ENCODE results near the gene HSP90AB1.

HSP90AB1 gene

DNA sequence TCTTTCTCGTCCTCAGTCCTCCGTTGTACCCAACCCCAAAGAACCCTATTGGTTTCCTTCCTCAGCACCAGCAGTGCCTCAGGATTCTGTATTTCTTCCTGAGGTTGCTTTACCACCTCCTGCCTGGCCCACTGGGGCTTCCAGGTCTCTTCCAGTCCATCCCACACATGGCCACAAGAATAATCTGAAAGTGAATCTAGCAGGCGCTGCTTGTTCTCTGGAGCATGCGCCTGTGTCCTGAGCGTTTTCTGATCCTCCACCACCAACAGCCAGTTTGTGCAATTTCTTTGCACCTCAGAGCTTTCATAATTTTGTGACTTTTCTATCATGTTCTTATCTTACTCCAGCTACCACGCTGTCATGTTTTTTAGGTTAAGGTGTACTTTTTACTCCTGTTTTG lies 11.6 kb upstream of the HSP90AB1 start:
- DNase-seq: no peak

DNA sequence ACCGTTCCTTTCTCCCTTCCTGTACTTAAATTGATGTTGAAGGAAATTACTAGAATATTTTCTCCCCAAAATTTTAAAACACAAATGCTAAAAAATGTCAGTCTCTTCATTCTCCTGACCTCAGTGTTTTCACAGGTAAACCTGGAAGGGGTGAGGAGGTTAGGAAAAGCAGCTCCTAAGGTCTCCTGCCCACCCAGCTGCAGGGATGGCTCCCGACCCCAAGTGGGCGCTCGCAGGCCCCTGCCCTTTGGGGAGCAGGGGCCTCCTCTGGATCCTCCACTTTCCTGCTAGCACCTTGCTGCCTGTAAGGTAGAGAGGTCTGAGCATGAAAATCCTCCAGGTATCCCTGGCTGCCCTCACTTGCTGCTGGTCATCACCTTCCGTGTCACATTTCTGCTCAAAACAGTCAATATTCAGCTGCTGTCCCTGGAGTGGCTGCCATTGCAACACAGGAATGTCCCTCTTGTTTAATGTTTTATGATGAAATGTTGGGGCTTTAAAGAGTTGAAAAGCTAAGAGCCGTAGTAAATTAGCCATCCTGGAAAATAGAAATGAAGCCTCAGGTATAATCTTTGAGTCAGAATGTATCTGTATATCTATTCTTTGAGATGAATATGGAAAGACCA lies 10.9 kb upstream of the HSP90AB1 start:
- DNase-seq: no peak

DNA sequence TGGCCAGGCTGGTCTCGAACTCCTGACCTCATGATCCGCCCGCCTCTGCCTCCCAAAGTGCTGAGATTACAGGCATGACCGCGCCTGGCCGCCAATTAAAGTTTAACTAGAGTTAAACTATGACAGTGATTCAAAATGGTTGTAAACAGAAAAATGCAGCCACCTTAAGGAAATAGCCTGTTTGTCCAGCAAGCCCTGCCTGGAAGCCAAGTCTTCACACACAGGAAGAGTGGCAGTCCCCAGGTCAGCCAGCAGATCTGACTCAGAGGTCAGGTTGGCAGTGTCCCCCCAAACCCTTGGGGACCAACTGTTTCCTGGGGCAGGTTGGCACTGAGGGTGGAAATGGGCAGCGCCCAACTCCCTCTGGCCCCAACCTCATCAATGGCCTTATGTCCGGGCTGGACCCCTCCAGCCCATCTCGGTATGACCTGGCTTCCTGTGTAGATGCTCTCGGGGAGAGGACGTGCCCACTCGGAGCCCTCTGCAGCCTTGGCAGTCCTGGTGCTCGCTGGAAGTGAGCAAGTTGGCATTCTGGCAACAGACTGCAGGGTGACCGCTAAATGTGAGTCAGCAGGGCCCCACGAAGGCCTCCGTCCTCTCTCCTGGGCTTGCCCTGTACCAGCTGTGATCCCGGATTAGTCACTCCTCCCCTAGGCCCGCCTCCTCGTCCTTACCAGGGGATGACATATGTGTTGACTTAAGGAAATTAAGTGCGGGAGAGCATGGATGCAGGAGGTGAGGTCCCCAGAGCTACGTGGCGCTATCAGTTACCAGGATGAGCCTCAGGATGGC lies 9.7 kb upstream of the HSP90AB1 start:
- peak in 42 of 56 donors; percentile 30 to 90 (median 62) for DNase-seq

DNA sequence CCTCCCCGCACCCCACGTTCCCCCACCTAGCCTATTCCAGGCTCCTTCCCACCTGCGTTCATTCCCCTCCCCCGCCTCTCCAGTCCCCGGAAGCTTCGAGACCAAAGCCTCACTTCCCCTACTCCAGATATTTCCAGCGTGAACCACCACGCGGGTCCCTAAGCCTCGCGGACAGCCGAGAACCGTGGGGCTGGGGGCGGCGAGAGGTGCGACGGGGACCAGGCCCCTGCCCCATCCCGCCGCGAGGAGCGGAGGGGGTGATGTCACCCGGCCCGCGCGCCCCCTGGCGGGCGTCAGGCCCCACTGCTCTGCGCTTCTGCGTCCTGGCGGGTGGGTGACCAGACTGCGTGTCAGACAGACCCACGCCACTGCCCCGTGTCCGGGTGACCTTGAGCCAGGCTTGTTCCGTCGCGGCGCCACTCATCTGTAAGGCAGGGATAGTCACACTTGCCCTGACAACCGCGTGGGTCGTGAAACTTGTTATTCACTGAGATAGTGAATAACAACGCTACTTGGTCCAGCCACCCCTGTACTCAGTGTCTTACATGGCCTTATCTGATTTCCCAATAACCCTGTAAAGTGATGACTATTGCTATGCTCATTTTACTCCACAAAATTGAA lies 9.0 kb upstream of the HSP90AB1 start:
- DNase-seq: peak in 51 of 56 donors; percentile 25 to 90 (median 70)

DNA sequence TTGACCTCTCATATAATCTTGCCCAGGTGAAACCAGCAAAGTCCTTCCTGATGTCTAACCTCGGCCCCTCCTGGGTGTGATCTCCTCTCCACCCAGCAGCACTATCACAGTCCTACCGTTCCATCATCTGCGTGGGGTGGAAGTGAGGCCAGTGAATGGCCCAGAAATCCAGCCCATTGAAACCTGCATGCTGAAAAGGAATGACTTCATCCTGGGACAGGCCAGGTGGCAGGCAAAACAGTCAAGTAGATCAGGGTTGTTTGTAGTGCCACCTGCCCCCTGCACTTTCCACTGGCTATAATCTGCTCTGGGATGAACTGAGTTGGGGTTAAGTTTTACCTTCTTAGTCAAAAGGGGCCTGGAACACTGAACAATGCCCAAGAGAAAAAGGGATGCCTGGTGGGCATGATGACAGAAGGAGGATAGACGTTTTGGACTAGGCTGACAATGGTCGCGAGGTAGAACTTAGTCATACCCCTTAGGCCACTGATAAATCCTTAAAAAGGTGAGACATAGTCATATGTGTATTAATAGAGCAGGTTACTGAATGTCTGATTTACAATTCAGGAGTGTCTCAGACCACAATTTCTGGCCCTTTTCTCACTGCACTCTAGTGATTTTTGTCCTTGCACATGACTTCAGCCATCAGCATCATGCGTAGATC lies 8.1 kb upstream of the HSP90AB1 start:
- DNase-seq: no peak

DNA sequence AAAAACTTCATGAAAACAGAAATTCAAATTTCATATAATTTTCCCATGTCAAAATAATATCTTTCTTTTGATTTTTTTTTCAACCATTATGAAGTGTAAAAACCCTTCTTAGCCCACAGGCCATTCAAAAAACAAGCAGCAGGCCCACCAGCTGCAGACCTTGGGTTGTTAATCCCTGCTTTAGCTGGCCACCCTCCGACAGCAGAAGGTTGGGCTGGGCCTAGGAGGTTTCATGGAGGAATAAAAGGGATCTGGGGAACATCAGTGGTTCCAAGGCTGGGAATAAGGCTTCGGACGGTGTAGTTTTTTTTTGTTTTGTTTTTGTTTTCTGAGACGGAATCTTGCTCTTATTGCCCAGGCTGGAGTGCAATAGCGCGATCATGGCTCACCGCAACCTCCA lies 3.6 kb upstream of the HSP90AB1 start:
- no peak for DNase-seq

DNA sequence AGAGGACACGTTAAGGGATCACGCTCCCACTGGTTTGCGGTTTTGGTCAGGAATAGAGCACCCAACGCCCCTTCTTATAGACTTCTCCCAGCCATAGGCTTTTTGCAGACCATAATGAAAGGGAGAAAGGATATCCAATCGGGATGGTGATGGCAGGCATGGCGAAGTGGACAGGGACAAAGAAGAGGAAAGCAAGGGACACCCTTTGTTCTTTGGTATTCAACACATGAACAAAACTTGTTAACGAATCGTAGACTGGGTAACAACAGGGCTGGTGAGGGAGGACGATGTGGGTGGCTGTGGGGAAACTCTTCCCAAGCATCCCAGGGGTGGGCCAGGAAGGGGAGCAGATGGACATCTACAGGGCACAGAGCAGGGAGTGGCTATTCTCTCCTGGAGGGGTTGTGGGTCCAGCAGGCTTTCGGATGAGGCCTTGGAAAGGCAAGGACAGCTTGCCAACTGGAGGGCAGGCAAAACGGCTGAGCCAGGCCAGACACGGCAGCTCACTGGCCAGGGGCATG lies 1.4 kb upstream of the HSP90AB1 start:
- DNase-seq: peak in 2 of 56 donors; percentile 51 to 71

DNA sequence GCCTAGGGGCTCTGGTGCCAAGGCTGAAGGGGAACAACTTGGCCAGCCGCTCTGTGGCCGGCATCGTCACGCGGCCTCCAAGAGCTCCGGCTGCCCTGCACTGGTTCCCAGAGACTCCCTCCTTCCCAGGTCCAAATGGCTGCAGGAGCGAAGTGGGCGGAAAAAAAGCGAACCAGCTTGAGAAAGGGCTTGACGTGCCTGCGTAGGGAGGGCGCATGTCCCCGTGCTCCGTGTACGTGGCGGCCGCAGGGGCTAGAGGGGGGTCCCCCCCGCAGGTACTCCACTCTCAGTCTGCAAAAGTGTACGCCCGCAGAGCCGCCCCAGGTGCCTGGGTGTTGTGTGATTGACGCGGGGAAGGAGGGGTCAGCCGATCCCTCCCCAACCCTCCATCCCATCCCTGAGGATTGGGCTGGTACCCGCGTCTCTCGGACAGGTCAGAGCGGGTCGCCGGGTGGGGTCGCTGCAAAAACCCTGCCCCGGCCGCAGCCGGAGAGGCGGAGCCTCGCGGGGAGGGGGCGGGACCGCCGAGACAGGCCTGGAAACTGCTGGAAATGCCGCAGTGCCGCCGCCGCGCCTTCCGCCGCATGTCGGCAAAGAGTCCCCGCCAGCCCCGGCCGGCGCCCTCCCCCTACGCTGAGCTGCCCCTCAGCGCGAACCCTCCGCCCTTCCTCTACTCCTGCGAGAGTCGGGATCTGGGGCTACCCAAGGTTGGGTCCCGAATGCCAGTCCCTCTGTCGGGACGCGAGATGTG lies 814 bp upstream of the HSP90AB1 start:
- DNase-seq: peak in 55 of 56 donors; percentile 50 to 94 (median 81)

DNA sequence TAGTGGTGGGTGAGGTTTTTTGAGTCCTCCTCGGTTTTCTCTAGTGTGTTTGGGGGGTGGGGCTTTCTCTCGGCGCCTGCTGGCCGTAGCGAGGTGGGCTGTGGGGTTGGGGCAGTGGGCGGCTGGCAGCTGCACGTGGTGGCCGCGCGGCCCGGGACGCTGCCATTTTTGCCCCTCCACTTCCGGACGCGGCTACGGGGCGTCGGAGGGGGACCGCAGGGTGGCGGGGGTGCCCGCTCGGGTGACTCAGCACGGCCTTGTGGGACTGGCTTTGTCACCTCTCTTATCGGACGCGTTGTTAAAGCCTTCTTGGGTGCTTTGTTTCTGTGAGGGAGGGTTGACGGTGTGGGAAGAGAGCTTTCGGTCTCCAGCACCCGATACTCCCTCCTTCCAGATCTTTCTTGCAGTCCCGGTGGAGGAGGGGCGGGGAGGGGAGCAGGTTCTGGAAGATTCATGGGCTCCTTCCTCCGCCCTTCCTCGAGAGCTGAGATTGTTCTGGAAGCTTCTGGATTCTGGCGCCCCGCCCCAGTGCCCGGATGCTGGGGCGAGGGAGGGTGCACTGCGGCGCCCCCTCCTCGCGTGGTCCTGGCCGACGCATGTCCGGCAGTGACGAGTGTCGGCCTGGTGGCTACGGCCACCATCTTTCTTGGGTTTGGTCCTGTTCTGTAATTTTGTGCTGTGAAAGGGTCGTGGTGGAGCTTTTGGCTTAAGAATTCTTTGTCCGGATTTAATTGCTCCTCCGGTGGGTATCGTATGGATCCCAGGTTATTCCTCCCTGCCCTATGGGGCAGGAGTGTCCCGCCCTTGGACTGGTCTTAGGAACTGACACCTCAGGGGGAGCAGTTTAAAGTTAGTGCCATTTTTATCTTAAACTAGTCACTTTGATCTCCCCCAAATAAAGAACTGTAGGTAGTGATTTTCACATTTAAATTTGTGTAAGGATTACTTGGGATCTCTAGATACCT lies 719 bp downstream of the HSP90AB1 start:
- peak in 47 of 56 donors; percentile 18 to 90 (median 69) for DNase-seq

DNA sequence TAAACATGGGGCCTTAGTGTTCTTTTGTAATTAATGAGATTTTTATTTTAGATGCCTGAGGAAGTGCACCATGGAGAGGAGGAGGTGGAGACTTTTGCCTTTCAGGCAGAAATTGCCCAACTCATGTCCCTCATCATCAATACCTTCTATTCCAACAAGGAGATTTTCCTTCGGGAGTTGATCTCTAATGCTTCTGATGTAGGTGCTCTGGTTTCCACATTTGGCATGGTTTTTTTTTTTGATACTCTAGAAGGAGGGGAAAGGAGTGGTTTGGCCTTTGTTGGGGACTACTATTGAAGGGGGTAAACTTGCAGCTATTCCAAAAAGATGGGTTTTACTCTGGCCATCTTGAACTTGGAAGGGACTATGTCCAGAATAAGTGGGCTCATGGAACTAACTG lies 1.7 kb downstream of the HSP90AB1 start:
- no peak for DNase-seq

DNA sequence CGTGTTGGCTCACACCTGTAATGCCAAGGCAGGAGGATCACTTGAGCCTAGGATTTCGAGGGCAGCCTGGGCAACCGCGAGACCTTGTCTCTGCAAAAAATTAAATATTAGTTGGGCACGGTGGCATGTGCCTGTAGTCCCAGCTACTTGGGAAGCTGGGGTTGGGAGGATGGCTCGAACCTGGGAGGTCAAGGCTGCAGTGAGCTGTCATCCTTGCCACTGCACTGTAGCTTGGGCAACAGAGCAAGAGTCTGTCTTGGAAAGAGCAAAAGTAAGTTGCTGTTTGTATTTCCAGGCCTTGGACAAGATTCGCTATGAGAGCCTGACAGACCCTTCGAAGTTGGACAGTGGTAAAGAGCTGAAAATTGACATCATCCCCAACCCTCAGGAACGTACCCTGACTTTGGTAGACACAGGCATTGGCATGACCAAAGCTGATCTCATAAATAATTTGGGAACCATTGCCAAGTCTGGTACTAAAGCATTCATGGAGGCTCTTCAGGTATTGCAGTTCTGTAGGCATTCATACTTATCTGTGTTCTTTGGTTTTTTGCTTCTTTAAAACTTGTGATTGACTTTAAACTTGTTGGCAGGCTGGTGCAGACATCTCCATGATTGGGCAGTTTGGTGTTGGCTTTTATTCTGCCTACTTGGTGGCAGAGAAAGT lies 2.3 kb downstream of the HSP90AB1 start:
- no peak for DNase-seq

DNA sequence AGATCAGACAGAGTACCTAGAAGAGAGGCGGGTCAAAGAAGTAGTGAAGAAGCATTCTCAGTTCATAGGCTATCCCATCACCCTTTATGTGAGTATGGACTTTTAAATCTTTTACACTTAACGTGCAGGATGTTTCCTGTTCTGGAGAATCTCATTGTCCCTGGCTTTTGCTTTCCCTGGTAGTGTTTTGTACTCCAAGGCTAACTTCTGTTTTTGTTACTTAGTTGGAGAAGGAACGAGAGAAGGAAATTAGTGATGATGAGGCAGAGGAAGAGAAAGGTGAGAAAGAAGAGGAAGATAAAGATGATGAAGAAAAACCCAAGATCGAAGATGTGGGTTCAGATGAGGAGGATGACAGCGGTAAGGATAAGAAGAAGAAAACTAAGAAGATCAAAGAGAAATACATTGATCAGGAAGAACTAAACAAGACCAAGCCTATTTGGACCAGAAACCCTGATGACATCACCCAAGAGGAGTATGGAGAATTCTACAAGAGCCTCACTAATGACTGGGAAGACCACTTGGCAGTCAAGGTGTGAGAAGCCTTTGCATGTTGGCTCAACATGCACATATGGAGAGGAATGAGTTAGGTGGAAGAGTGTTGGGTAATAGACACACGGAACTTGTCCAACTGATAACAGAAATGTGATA lies 3.3 kb downstream of the HSP90AB1 start:
- DNase-seq: no peak

DNA sequence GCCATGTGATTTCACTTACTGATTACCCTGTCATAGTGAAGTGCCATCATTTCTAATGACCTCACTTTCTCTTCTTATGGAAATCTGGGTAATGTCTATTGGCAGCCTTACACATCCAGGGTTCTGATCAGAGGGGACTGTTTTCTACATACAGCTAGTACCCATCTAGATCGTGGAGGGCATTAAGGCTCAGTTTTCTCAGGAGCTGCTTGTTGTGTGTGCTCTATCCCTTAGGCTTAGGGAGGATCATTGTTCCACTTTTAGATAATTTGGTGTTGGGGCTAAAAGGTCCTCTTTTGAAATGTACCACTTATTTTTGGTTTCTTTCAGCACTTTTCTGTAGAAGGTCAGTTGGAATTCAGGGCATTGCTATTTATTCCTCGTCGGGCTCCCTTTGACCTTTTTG lies 3.8 kb downstream of the HSP90AB1 start:
- no peak for DNase-seq

DNA sequence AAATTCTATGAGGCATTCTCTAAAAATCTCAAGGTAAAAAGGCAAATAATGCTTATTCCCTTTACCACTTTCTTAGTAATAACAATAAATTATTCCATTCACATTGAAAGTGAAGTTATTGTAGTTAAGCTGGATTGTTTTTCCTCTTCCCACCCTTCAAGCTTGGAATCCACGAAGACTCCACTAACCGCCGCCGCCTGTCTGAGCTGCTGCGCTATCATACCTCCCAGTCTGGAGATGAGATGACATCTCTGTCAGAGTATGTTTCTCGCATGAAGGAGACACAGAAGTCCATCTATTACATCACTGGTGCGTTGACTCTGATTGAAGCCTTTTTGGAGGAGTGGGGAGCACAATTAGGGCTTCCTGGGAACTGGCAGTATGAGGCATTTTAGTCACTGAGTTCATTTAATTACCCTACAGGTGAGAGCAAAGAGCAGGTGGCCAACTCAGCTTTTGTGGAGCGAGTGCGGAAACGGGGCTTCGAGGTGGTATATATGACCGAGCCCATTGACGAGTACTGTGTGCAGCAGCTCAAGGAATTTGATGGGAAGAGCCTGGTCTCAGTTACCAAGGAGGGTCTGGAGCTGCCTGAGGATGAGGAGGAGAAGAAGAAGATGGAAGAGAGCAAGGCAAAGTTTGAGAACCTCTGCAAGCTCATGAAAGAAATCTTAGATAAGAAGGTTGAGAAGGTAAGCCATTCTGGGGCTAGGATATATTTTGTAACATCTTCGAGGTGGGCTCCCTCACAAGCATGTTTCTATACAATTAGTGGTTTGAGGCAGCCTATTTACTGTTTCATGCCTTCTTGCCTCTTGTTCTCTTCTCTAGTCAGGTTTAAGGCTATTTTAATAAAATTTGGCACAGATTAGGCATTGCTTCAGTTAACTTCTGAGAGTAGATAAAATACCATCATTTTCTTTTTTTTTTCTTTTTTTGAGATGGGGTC lies 4.9 kb downstream of the HSP90AB1 start:
- no peak for DNase-seq

DNA sequence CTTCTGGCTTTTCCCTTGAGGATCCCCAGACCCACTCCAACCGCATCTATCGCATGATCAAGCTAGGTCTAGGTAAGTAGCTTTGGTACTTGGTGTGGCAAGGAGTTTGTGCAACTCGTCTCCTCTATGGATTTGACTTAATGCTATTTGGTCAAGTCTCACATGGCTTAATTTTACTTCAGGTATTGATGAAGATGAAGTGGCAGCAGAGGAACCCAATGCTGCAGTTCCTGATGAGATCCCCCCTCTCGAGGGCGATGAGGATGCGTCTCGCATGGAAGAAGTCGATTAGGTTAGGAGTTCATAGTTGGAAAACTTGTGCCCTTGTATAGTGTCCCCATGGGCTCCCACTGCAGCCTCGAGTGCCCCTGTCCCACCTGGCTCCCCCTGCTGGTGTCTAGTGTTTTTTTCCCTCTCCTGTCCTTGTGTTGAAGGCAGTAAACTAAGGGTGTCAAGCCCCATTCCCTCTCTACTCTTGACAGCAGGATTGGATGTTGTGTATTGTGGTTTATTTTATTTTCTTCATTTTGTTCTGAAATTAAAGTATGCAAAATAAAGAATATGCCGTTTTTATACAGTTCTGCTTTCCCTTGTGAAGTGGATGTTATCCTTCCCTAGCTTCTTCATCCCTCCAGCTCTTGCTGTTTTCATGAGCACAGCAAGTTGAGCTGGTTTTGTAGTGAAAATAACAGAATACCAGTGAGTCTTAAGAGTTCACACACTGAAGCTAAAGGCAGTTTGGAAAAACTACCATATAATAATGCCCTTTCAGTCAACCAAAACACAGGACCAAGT lies 6.6 kb downstream of the HSP90AB1 start:
- DNase-seq: no peak
